GM23338 (cell line): Measurements from ENCODE around the gene PIK3AP1. TPM values are rescaled to one million over a fixed set of nuclear protein-coding genes. Genes with fewer than 3 reads are reported as not detected.

Source experiments
- ATAC-seq: fragments of 200-7000 bp; cut with Tn5 transposase; 3 replicates; pipeline ENCODE4 v1.9.1; 2020
- DNase-seq: peaks from one replicate; pipeline ENCODE4 v3.0.0-alpha.2; 2015; ENCODE audit warnings: low spot score
- H2AFZ ChIP-seq: fragments of 200-600 bp; sonication (generic); 2 replicates; pipeline ENCODE4 v1.8.0; 2016; ENCODE audit warnings: antibody characterized with exemption, mild to moderate bottlenecking, moderate library complexity
- H3F3A ChIP-seq: fragments of 200-600 bp; sonication (generic); replicated peaks from 2 replicates; pipeline ENCODE4 v1.8.0; 2017; ENCODE audit warnings: antibody characterized with exemption, mixed run types, low read depth
- H3K27ac ChIP-seq: fragments of 200-600 bp; sonication (generic); 2 replicates; pipeline ENCODE4 v1.6.1; 2016; ENCODE audit warnings: low read depth
- H3K27me3 ChIP-seq: fragments of 200-600 bp; sonication (generic); 2 replicates; pipeline ENCODE4 v1.8.0; 2016; ENCODE audit warnings: mild to moderate bottlenecking, mixed run types, moderate library complexity; ENCODE audit not compliant: insufficient read depth
- H3K36me3 ChIP-seq: fragments of 200-600 bp; sonication (generic); 2 replicates; pipeline ENCODE4 v1.8.0; 2016; ENCODE audit warnings: mild to moderate bottlenecking; ENCODE audit not compliant: insufficient read depth
- H3K4me1 ChIP-seq: fragments of 200-600 bp; sonication (generic); 2 replicates; pipeline ENCODE4 v1.8.0; 2016; ENCODE audit warnings: mild to moderate bottlenecking, moderate library complexity; ENCODE audit not compliant: insufficient read depth
- H3K4me2 ChIP-seq: fragments of 200-600 bp; sonication (generic); 2 replicates; pipeline ENCODE4 v1.7.1; 2017; ENCODE audit warnings: mixed run types
- H3K4me3 ChIP-seq: fragments of 200-600 bp; sonication (generic); 2 replicates; pipeline ENCODE4 v1.6.1; 2016; ENCODE audit warnings: mixed run types
- H3K79me2 ChIP-seq: fragments of 200-600 bp; sonication (generic); replicated peaks from 2 replicates; pipeline ENCODE4 v1.8.0; 2017; ENCODE audit warnings: mild to moderate bottlenecking; ENCODE audit not compliant: insufficient read depth
- H3K9me2 ChIP-seq: fragments of 200-600 bp; sonication (generic); 2 replicates; pipeline ENCODE4 v1.8.0; 2017; ENCODE audit not compliant: insufficient read depth
- H4K20me1 ChIP-seq: fragments of 200-600 bp; sonication (generic); replicated peaks from 2 replicates; pipeline ENCODE4 v1.8.0; 2017; ENCODE audit warnings: mild to moderate bottlenecking; ENCODE audit not compliant: insufficient read depth
- H3K27ac Mint-ChIP-seq: 2 replicates; pipeline ENCODE4 v1.8.0; 2020; ENCODE audit warnings: inconsistent platforms, mild to moderate bottlenecking, moderate library complexity, mixed read lengths
- H3K27me3 Mint-ChIP-seq: 3 replicates; pipeline ENCODE4 v1.8.0; 2022; ENCODE audit warnings: low read depth, mild to moderate bottlenecking, moderate library complexity, mixed read lengths, inconsistent platforms; ENCODE audit not compliant: insufficient read depth, poor library complexity
- H3K36me3 Mint-ChIP-seq: 3 replicates; pipeline ENCODE4 v1.8.0; 2021; ENCODE audit warnings: low read depth, mild to moderate bottlenecking, inconsistent platforms, moderate library complexity, mixed read lengths
- H3K4me1 Mint-ChIP-seq: 3 replicates; pipeline ENCODE4 v1.8.0; 2020; ENCODE audit warnings: mild to moderate bottlenecking, inconsistent platforms, mixed read lengths
- H3K4me3 Mint-ChIP-seq: 3 replicates; pipeline ENCODE4 v1.8.0; 2021; ENCODE audit warnings: moderate library complexity, mild to moderate bottlenecking, inconsistent platforms, mixed read lengths
- H3K9me3 Mint-ChIP-seq: 3 replicates; pipeline ENCODE4 v1.8.0; 2020; ENCODE audit warnings: moderate library complexity, mild to moderate bottlenecking, inconsistent platforms, mixed read lengths
- CREB1 ChIP-seq: fragments of 250-450 bp; sonication (Bioruptor Pico); IDR thresholded peaks from 2 replicates; pipeline ENCODE4 v1.5.0; 2020; ENCODE audit warnings: low read depth, mild to moderate bottlenecking, moderate library complexity
- EZH2phosphoT487 ChIP-seq: fragments of 200-600 bp; sonication (generic); IDR thresholded peaks from one replicate; pipeline ENCODE4 v1.8.1; 2018; ENCODE audit warnings: antibody characterized with exemption; ENCODE audit not compliant: unreplicated experiment
- JUNB ChIP-seq: IDR thresholded peaks from one replicate; pipeline ENCODE4 v1.6.1; 2016; ENCODE audit warnings: antibody characterized with exemption; ENCODE audit not compliant: unreplicated experiment
- POLR2AphosphoS5 ChIP-seq: IDR thresholded peaks from 2 replicates; pipeline ENCODE4 v1.6.1; 2016; ENCODE audit warnings: antibody characterized with exemption, low read depth
- STAT1 ChIP-seq: IDR thresholded peaks from one replicate; pipeline ENCODE4 v1.6.1; 2016; ENCODE audit warnings: antibody characterized with exemption; ENCODE audit not compliant: unreplicated experiment
- ZNF114 ChIP-seq: fragments of 250-450 bp; sonication (Bioruptor Pico); IDR thresholded peaks from 2 replicates; pipeline ENCODE4 v1.5.0; 2020; ENCODE audit warnings: mild to moderate bottlenecking, moderate library complexity
- polyA plus RNA-seq: library from polyadenylated mRNA; unstranded; fragments of >200 nt; fragmentation: Nextera tagmentation; extraction: Ambion mirVana; gene quantifications from 2 replicates; pipeline ENCODE4 v1.2.1, GENCODE V29; 2016
- total RNA-seq: library from RNA; depleted of rRNA; stranded (reverse); fragments of >200 nt; shearing (Covaris generic); gene quantifications from 2 replicates; pipeline ENCODE4 v1.2.3, GENCODE V29; 2014
- TF ChIP-seq, protein P1 (sequence below), 2 experiments: fragments of 200-600 bp in 1 of 2; sonication (generic) in 1 of 2; conservative IDR thresholded peaks; 2 replicates each; pipeline versions ENCODE4 v1.5.1 to v1.6.1; 2016 to 2017; ENCODE audit warnings: antibody characterized with exemption in 2 of 2, low read depth in 2 of 2, mild to moderate bottlenecking in 2 of 2, moderate library complexity in 1 of 2
- TF ChIP-seq, protein P2 (sequence below): IDR thresholded peaks from one replicate; pipeline ENCODE4 v1.6.1; 2018; ENCODE audit warnings: antibody characterized with exemption; ENCODE audit not compliant: unreplicated experiment
- TF ChIP-seq, protein P3 (sequence below): IDR thresholded peaks from 2 replicates; pipeline ENCODE4 v1.6.1; 2016; ENCODE audit warnings: antibody characterized with exemption
- TF ChIP-seq, protein P4 (sequence below): fragments of 250-450 bp; sonication (Bioruptor Pico); IDR thresholded peaks from 2 replicates; pipeline ENCODE4 v1.5.0; 2020; ENCODE audit warnings: mild to moderate bottlenecking, moderate library complexity

The PIK3AP1 gene
- total and polyA plus RNA-seq, 2 experiments from 2014 or later, result 0.65 to 2.3 TPM

DNA sequence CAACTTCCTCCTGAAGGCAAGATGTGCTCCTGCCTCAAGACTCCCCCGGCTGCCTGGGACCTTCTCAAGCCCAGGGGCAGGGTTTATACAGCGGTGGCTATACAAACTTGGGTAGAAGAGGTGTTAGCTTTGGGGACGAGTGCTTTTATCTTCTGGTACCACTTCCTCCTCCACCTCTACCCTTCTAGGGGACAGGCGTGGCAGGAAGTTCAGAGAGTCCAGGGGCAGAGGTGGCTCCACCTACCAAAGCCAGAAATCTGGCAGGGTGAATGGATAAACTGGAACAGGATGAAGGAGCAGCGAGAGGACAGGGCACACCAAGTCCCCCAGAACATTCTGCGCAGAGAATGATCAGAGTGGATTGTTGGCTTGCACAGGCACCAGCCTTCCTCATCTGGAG lies 109.5 kb downstream of the PIK3AP1 start (continued):
- TF ChIP-seq, protein P1, sequence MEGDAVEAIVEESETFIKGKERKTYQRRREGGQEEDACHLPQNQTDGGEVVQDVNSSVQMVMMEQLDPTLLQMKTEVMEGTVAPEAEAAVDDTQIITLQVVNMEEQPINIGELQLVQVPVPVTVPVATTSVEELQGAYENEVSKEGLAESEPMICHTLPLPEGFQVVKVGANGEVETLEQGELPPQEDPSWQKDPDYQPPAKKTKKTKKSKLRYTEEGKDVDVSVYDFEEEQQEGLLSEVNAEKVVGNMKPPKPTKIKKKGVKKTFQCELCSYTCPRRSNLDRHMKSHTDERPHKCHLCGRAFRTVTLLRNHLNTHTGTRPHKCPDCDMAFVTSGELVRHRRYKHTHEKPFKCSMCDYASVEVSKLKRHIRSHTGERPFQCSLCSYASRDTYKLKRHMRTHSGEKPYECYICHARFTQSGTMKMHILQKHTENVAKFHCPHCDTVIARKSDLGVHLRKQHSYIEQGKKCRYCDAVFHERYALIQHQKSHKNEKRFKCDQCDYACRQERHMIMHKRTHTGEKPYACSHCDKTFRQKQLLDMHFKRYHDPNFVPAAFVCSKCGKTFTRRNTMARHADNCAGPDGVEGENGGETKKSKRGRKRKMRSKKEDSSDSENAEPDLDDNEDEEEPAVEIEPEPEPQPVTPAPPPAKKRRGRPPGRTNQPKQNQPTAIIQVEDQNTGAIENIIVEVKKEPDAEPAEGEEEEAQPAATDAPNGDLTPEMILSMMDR (conservative IDR thresholded peaks at IDR 0.05; ENCODE audit: low read depth in 2 of 2), result no peak
- TF ChIP-seq, protein P2, sequence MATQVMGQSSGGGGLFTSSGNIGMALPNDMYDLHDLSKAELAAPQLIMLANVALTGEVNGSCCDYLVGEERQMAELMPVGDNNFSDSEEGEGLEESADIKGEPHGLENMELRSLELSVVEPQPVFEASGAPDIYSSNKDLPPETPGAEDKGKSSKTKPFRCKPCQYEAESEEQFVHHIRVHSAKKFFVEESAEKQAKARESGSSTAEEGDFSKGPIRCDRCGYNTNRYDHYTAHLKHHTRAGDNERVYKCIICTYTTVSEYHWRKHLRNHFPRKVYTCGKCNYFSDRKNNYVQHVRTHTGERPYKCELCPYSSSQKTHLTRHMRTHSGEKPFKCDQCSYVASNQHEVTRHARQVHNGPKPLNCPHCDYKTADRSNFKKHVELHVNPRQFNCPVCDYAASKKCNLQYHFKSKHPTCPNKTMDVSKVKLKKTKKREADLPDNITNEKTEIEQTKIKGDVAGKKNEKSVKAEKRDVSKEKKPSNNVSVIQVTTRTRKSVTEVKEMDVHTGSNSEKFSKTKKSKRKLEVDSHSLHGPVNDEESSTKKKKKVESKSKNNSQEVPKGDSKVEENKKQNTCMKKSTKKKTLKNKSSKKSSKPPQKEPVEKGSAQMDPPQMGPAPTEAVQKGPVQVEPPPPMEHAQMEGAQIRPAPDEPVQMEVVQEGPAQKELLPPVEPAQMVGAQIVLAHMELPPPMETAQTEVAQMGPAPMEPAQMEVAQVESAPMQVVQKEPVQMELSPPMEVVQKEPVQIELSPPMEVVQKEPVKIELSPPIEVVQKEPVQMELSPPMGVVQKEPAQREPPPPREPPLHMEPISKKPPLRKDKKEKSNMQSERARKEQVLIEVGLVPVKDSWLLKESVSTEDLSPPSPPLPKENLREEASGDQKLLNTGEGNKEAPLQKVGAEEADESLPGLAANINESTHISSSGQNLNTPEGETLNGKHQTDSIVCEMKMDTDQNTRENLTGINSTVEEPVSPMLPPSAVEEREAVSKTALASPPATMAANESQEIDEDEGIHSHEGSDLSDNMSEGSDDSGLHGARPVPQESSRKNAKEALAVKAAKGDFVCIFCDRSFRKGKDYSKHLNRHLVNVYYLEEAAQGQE, result no peak

GRCh38 chr10:96609510-96609909 lies 110.8 kb downstream of the PIK3AP1 start:
- H3K27me3 ChIP-seq, result no peaks in the 10 kb centered on the region
- H3K4me3 ChIP-seq, result no peak overlapping the region
- H3K36me3 Mint-ChIP-seq, result no peaks in the 10 kb centered on the region
- no peaks in the 10 kb centered on the region for H3K79me2 ChIP-seq
- no peaks in the 10 kb centered on the region for H3K9me3 Mint-ChIP-seq
- H3K27me3 Mint-ChIP-seq, result peaks cover 3% of the 10 kb centered on the region
- ATAC-seq (no peak), DNase-seq (no peak)
- no peak overlapping the region for H3K4me2 ChIP-seq
- H3F3A ChIP-seq, result no peaks in the 10 kb centered on the region
- no peak overlapping the region for H3K27ac ChIP-seq
- no peaks in the 10 kb centered on the region for H4K20me1 ChIP-seq
- no peaks in the 10 kb centered on the region for H3K36me3 ChIP-seq
- H3K4me1 ChIP-seq, result no peaks in the 10 kb centered on the region
- no peak overlapping the region for H3K27ac Mint-ChIP-seq
- TF ChIP-seq, protein P3, sequence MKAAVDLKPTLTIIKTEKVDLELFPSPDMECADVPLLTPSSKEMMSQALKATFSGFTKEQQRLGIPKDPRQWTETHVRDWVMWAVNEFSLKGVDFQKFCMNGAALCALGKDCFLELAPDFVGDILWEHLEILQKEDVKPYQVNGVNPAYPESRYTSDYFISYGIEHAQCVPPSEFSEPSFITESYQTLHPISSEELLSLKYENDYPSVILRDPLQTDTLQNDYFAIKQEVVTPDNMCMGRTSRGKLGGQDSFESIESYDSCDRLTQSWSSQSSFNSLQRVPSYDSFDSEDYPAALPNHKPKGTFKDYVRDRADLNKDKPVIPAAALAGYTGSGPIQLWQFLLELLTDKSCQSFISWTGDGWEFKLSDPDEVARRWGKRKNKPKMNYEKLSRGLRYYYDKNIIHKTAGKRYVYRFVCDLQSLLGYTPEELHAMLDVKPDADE, result no peak
- TF ChIP-seq ZNF114 (CRISPR knock-in tag) (no peak), EZH2phosphoT487 (no peak), POLR2AphosphoS5 (no peak), CREB1 (no peak), JUNB (no peak), STAT1 (no peak)
- TF ChIP-seq, protein P4, sequence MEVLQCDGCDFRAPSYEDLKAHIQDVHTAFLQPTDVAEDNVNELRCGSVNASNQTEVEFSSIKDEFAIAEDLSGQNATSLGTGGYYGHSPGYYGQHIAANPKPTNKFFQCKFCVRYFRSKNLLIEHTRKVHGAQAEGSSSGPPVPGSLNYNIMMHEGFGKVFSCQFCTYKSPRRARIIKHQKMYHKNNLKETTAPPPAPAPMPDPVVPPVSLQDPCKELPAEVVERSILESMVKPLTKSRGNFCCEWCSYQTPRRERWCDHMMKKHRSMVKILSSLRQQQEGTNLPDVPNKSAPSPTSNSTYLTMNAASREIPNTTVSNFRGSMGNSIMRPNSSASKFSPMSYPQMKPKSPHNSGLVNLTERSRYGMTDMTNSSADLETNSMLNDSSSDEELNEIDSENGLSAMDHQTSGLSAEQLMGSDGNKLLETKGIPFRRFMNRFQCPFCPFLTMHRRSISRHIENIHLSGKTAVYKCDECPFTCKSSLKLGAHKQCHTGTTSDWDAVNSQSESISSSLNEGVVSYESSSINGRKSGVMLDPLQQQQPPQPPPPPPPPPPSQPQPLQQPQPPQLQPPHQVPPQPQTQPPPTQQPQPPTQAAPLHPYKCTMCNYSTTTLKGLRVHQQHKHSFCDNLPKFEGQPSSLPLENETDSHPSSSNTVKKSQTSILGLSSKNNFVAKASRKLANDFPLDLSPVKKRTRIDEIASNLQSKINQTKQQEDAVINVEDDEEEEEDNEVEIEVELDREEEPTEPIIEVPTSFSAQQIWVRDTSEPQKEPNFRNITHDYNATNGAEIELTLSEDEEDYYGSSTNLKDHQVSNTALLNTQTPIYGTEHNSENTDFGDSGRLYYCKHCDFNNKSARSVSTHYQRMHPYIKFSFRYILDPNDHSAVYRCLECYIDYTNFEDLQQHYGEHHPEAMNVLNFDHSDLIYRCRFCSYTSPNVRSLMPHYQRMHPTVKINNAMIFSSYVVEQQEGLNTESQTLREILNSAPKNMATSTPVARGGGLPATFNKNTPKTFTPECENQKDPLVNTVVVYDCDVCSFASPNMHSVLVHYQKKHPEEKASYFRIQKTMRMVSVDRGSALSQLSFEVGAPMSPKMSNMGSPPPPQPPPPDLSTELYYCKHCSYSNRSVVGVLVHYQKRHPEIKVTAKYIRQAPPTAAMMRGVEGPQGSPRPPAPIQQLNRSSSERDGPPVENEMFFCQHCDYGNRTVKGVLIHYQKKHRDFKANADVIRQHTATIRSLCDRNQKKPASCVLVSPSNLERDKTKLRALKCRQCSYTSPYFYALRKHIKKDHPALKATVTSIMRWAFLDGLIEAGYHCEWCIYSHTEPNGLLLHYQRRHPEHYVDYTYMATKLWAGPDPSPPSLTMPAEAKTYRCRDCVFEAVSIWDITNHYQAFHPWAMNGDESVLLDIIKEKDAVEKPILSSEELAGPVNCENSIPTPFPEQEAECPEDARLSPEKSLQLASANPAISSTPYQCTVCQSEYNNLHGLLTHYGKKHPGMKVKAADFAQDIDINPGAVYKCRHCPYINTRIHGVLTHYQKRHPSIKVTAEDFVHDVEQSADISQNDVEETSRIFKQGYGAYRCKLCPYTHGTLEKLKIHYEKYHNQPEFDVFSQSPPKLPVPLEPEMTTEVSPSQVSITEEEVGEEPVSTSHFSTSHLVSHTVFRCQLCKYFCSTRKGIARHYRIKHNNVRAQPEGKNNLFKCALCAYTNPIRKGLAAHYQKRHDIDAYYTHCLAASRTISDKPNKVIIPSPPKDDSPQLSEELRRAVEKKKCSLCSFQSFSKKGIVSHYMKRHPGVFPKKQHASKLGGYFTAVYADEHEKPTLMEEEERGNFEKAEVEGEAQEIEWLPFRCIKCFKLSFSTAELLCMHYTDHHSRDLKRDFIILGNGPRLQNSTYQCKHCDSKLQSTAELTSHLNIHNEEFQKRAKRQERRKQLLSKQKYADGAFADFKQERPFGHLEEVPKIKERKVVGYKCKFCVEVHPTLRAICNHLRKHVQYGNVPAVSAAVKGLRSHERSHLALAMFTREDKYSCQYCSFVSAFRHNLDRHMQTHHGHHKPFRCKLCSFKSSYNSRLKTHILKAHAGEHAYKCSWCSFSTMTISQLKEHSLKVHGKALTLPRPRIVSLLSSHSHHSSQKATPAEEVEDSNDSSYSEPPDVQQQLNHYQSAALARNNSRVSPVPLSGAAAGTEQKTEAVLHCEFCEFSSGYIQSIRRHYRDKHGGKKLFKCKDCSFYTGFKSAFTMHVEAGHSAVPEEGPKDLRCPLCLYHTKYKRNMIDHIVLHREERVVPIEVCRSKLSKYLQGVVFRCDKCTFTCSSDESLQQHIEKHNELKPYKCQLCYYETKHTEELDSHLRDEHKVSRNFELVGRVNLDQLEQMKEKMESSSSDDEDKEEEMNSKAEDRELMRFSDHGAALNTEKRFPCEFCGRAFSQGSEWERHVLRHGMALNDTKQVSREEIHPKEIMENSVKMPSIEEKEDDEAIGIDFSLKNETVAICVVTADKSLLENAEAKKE (CRISPR knock-in tag), result no peak
- TF ChIP-seq, protein P1 (conservative IDR thresholded peaks at IDR 0.05; ENCODE audit: low read depth in 2 of 2), result no peak
- H3K4me3 Mint-ChIP-seq, result no peak overlapping the region
- H3K4me1 Mint-ChIP-seq, result peaks cover 19% of the 10 kb centered on the region
- H3K9me2 ChIP-seq, result no peaks in the 10 kb centered on the region
- no peak overlapping the region for H2AFZ ChIP-seq
